ENCODE measurements around the gene NANOGP8. TPM values are rescaled to one million over a fixed set of nuclear protein-coding genes. Genes with fewer than 3 reads are reported as not detected.

Gene NANOGP8
- total RNA-seq, 2 experiments from 2014 or later = not detected

DNA sequence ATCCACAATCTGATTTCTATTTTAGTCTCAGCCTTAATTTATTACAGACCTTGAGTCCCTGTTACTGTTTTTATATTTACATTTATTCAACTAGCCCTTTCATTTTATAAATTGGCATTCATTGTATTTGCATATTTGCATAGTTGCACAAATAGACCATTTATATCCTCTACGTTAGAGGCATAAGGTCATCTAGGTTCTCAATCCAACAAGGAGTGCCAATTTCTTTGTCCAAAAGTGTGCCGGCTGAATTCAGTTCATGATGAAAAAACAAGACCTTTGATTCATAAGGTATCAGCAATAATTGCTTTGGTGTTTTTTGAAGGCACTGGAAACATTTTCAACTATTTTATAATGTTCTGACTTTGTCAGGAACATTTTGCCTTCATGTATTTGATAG, 33.9 kb upstream of the NANOGP8 start:
- POLR2A ChIA-PET = no interaction called here
- TF ChIP-seq, protein P1, sequence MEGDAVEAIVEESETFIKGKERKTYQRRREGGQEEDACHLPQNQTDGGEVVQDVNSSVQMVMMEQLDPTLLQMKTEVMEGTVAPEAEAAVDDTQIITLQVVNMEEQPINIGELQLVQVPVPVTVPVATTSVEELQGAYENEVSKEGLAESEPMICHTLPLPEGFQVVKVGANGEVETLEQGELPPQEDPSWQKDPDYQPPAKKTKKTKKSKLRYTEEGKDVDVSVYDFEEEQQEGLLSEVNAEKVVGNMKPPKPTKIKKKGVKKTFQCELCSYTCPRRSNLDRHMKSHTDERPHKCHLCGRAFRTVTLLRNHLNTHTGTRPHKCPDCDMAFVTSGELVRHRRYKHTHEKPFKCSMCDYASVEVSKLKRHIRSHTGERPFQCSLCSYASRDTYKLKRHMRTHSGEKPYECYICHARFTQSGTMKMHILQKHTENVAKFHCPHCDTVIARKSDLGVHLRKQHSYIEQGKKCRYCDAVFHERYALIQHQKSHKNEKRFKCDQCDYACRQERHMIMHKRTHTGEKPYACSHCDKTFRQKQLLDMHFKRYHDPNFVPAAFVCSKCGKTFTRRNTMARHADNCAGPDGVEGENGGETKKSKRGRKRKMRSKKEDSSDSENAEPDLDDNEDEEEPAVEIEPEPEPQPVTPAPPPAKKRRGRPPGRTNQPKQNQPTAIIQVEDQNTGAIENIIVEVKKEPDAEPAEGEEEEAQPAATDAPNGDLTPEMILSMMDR (conservative IDR thresholded peaks at IDR 0.05; ENCODE audit: low read length) = no peak
- no peak for TF ChIP-seq EZH2phosphoT487 (IDR thresholded peaks at IDR 0.05; ENCODE audit: borderline replicate concordance, low read depth, low read length)
- intact Hi-C loops (cut with micrococcal nuclease; ENCODE audit: unreplicated experiment) = loop anchor here (10.0 kb wide), 1 partner anchor 64 kb away; no protein-coding TSS in a partner anchor
- Histone ChIP-seq H3K27ac (ENCODE audit: low read depth, low read length, poor library complexity, severe bottlenecking) (no peak overlapping the region), H3K4me3 (ENCODE audit: low read depth, low read length, poor library complexity, severe bottlenecking) (no peak overlapping the region), H3K9me3 (ENCODE audit: low read length) (no peaks in the 10 kb centered on the region), H3K79me2 (ENCODE audit: insufficient read depth, low read depth, low read length) (no peaks in the 10 kb centered on the region), H3K9me2 (ENCODE audit: insufficient read depth, low read length) (no peaks in the 10 kb centered on the region), H3K36me3 (ENCODE audit: insufficient read depth, low read length) (no peaks in the 10 kb centered on the region), H3K4me2 (ENCODE audit: low read length) (no peak overlapping the region), H3K4me1 (ENCODE audit: insufficient read depth, low read length, poor library complexity, severe bottlenecking) (no peaks in the 10 kb centered on the region), H2AFZ (ENCODE audit: low read length) (no peak overlapping the region), H4K20me1 (ENCODE audit: insufficient read depth, low read length) (no peaks in the 10 kb centered on the region)
- CTCF ChIA-PET (ENCODE audit: unreplicated experiment) = no interaction called here
- BruUV-seq (replicated peaks) = no TSS peak
- DNase-seq (ENCODE audit: low spot score) = no peak

DNA sequence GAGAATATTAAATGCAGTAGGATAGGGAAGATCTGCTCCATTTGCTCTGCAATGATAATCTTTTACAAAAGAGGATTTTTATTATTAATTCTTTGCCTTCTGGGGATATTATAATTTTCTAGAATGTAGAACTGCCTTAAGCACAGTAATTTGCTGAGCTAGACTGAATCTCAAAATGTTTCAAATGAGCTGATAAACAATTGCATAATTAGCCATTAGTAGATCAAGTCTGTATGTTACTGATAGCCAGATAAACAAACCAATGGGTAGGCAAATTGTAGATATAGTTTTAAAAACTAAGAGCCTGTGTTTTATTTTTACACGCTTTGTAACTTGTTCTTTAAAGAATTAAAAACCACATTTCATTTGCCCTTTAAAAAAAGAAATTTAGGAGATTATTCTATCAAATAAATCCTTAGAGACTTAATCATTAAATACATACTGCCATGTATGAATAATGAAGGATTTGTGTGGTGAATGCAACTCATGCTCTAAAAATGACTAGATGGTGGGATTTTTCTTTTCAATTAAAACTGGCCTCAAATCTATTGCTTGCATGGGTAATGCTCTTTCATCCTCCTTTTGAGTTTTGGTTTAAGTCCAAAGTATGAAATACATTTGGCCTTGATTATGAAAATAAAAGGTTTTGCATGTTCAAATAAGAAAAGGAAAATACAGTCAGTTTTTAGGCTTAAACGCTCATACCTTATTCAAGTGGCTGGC, 32.6 kb upstream of the NANOGP8 start:
- intact Hi-C loops (cut with micrococcal nuclease; ENCODE audit: unreplicated experiment) = loop anchor here (10.0 kb wide), 1 partner anchor 63 kb away; no protein-coding TSS in a partner anchor
- Histone ChIP-seq H3K9me3 (ENCODE audit: low read length) (no peaks in the 10 kb centered on the region), H3K79me2 (ENCODE audit: insufficient read depth, low read depth, low read length) (no peaks in the 10 kb centered on the region), H3K4me1 (ENCODE audit: insufficient read depth, low read length, poor library complexity, severe bottlenecking) (no peaks in the 10 kb centered on the region), H3K36me3 (ENCODE audit: insufficient read depth, low read length) (no peaks in the 10 kb centered on the region), H3K27ac (ENCODE audit: low read depth, low read length, poor library complexity, severe bottlenecking) (no peak overlapping the region), H3K9me2 (ENCODE audit: insufficient read depth, low read length) (no peaks in the 10 kb centered on the region), H3K4me2 (ENCODE audit: low read length) (no peak overlapping the region), H3K4me3 (ENCODE audit: low read depth, low read length, poor library complexity, severe bottlenecking) (no peak overlapping the region), H4K20me1 (ENCODE audit: insufficient read depth, low read length) (no peaks in the 10 kb centered on the region), H2AFZ (ENCODE audit: low read length) (no peak overlapping the region)
- POLR2A ChIA-PET = no interaction called here
- no TSS peak for BruUV-seq (replicated peaks)
- TF ChIP-seq, protein P1 (conservative IDR thresholded peaks at IDR 0.05; ENCODE audit: low read length) = no peak
- no peak for TF ChIP-seq EZH2phosphoT487 (IDR thresholded peaks at IDR 0.05; ENCODE audit: borderline replicate concordance, low read depth, low read length)
- DNase-seq (ENCODE audit: low spot score) = no peak
- CTCF ChIA-PET (ENCODE audit: unreplicated experiment) = no interaction called here

DNA sequence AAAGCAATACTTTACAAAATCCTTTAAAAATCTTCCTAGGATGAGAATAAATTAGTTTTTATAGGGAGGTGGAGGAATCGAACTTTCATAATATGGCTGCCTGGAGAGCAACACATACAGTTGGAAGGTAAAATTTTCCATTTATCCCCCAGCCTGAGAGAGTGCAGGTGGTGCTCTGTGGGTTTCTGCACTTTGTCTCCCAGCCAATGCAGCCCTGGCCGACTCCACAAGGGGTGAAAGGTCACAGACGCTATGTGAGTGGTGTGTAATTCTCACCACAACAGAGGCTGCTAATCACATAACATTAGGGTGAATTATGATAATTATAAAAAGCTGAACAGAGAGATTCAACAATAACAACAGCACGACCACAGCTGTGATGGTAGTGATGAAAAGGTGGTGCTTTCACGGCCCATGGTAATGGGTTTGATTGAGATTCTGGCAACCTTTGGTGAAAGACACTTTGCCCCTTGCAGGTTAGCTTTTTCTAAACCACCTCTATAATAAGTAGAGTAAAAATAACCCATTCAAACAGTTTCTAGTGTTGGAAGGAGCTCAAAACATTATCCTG, 30.1 kb upstream of the NANOGP8 start:
- H3K4me3 ChIP-seq (ENCODE audit: low read depth, low read length, poor library complexity, severe bottlenecking) = no peak overlapping the region
- H3K27ac ChIP-seq (ENCODE audit: low read depth, low read length, poor library complexity, severe bottlenecking) = no peak overlapping the region
- CTCF ChIA-PET (ENCODE audit: unreplicated experiment) = no interaction called here
- no peaks in the 10 kb centered on the region for H4K20me1 ChIP-seq (ENCODE audit: insufficient read depth, low read length)
- no peak overlapping the region for H2AFZ ChIP-seq (ENCODE audit: low read length)
- POLR2A ChIA-PET = interaction anchor here (0.5 to 0.6 kb wide), 2 partner anchors 1454 to 1612 kb away, joined by 3 to 5 read pairs; no protein-coding TSS in a partner anchor
- no peaks in the 10 kb centered on the region for H3K79me2 ChIP-seq (ENCODE audit: insufficient read depth, low read depth, low read length)
- TF ChIP-seq EZH2phosphoT487 (IDR thresholded peaks at IDR 0.05; ENCODE audit: borderline replicate concordance, low read depth, low read length) = no peak
- TF ChIP-seq, protein P1 (conservative IDR thresholded peaks at IDR 0.05; ENCODE audit: low read length) = no peak
- H3K9me2 ChIP-seq (ENCODE audit: insufficient read depth, low read length) = no peaks in the 10 kb centered on the region
- no peaks in the 10 kb centered on the region for H3K9me3 ChIP-seq (ENCODE audit: low read length)
- no peak for DNase-seq (ENCODE audit: low spot score)
- no peaks in the 10 kb centered on the region for H3K4me1 ChIP-seq (ENCODE audit: insufficient read depth, low read length, poor library complexity, severe bottlenecking)
- intact Hi-C loops (cut with micrococcal nuclease; ENCODE audit: unreplicated experiment) = loop anchor here (10.0 kb wide), 1 partner anchor 60 kb away; no protein-coding TSS in a partner anchor
- BruUV-seq (replicated peaks) = no TSS peak
- H3K4me2 ChIP-seq (ENCODE audit: low read length) = no peak overlapping the region
- H3K36me3 ChIP-seq (ENCODE audit: insufficient read depth, low read length) = no peaks in the 10 kb centered on the region

Measured in OCI-LY7 (cell line).